Measurements from ENCODE around the gene AKR7A2.
A peak's percentile ranks its signal among the peaks of the same experiment; 100 is the strongest.

DNA sequence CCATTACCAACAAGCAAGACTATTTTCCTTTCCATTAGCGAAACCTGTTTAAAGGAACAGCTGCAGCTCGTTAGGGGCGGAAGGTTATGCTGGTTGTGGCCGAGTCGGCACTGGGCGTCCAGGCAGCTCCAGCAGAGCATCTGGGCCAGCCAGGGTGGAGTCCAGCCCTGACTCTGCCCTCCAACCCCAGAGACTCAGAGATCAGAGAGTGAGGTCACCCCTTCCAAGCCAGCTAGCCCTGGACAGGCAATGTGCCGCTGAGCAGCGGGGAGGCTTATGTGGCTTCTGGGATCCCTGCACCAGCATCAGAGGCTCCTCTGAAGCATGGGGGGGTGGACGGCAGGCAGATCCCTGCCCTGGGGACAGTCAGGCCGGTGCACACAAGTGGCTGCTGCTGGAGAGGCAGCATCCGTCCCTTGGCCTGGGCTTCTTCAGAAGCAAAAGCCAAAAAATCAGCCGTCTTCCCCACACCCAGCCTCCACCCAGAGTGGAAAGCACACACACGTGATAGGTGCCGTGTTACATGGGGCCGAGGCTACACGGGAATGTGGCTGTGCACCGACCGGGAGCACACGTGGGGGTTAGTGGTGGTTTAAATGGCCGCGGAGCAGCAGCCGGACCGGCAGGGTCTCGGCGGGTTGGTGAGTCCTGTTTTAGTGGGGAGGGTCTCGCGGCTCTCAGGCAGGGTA is 30.3 kb upstream of the AKR7A2 start:
- TF ChIP-seq POLR2A (IDR thresholded peaks at IDR 0.05) (no peak), EP300 (IDR thresholded peaks at IDR 0.05) (no peak), POLR2AphosphoS5 (IDR thresholded peaks at IDR 0.05) (peak in 1 of 4 donors; percentile 2)
- TF ChIP-seq, protein P1, sequence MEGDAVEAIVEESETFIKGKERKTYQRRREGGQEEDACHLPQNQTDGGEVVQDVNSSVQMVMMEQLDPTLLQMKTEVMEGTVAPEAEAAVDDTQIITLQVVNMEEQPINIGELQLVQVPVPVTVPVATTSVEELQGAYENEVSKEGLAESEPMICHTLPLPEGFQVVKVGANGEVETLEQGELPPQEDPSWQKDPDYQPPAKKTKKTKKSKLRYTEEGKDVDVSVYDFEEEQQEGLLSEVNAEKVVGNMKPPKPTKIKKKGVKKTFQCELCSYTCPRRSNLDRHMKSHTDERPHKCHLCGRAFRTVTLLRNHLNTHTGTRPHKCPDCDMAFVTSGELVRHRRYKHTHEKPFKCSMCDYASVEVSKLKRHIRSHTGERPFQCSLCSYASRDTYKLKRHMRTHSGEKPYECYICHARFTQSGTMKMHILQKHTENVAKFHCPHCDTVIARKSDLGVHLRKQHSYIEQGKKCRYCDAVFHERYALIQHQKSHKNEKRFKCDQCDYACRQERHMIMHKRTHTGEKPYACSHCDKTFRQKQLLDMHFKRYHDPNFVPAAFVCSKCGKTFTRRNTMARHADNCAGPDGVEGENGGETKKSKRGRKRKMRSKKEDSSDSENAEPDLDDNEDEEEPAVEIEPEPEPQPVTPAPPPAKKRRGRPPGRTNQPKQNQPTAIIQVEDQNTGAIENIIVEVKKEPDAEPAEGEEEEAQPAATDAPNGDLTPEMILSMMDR (IDR thresholded peaks at IDR 0.05): no peak
